ENCODE measurements around the gene ADRB1.

The ADRB1 gene

GRCh38 chr10:114057855-114058254 lies 14.2 kb downstream of the ADRB1 start:
- no peak for DNase-seq (ENCODE audit: low spot score)

- DNase-seq (ENCODE audit: low spot score): no peak
Observed at GRCh38 chr10:114058297-114058696, 14.6 kb downstream of the ADRB1 start.

GRCh38 chr10:114059561-114059960 lies 15.9 kb downstream of the ADRB1 start:
- no peak for DNase-seq (ENCODE audit: low spot score)

GRCh38 chr10:114060456-114060855 lies 16.8 kb downstream of the ADRB1 start:
- no peak for DNase-seq (ENCODE audit: low spot score)

- DNase-seq (ENCODE audit: low spot score): no peak
Observed at GRCh38 chr10:114061148-114061547, 17.5 kb downstream of the ADRB1 start.

- no peak for DNase-seq (ENCODE audit: low spot score)
Observed at GRCh38 chr10:114061789-114062188, 18.1 kb downstream of the ADRB1 start.

- no peak for DNase-seq (ENCODE audit: low spot score)
Observed at GRCh38 chr10:114064151-114065048, 20.7 kb downstream of the ADRB1 start.

GRCh38 chr10:114065049-114065435 lies 21.4 kb downstream of the ADRB1 start:
- no peak for DNase-seq (ENCODE audit: low spot score)

- no peak for DNase-seq (ENCODE audit: low spot score)
Observed at GRCh38 chr10:114068054-114068707, 24.5 kb downstream of the ADRB1 start.

GRCh38 chr10:114070710-114071109 lies 27.0 kb downstream of the ADRB1 start:
- no peak for DNase-seq (ENCODE audit: low spot score)

GRCh38 chr10:114071178-114071577 lies 27.5 kb downstream of the ADRB1 start:
- no peak for DNase-seq (ENCODE audit: low spot score)

- no peak for DNase-seq (ENCODE audit: low spot score)
Observed at GRCh38 chr10:114073395-114074186, 29.9 kb downstream of the ADRB1 start.

- DNase-seq (ENCODE audit: low spot score): no peak
Observed at GRCh38 chr10:114075093-114075492, 31.4 kb downstream of the ADRB1 start.

- no peak for DNase-seq (ENCODE audit: low spot score)
Observed at GRCh38 chr10:114077347-114077746, 33.7 kb downstream of the ADRB1 start.

GRCh38 chr10:114077815-114078219 lies 34.2 kb downstream of the ADRB1 start:
- no peak for DNase-seq (ENCODE audit: low spot score)

GRCh38 chr10:114078346-114078745 lies 34.7 kb downstream of the ADRB1 start:
- DNase-seq (ENCODE audit: low spot score): no peak

- no peak for DNase-seq (ENCODE audit: low spot score)
Observed at GRCh38 chr10:114079421-114079820, 35.8 kb downstream of the ADRB1 start.

- DNase-seq (ENCODE audit: low spot score): no peak
Observed at GRCh38 chr10:114081911-114082583, 38.4 kb downstream of the ADRB1 start.

GRCh38 chr10:114083040-114083439 lies 39.4 kb downstream of the ADRB1 start:
- DNase-seq (ENCODE audit: low spot score): no peak

GRCh38 chr10:114084215-114084614 lies 40.5 kb downstream of the ADRB1 start:
- no peak for DNase-seq (ENCODE audit: low spot score)

- no peak for DNase-seq (ENCODE audit: low spot score)
Observed at GRCh38 chr10:114087255-114087654, 43.6 kb downstream of the ADRB1 start.

GRCh38 chr10:114087655-114088054 lies 44.0 kb downstream of the ADRB1 start:
- no peak for DNase-seq (ENCODE audit: low spot score)

Measured in activated CD4-positive, alpha-beta T cell treated with anti-CD3 and anti-CD28 coated beads, Interleukin-2, Interleukin-4, amounts not matched to agents 100 ng/mL and 50 ng/mL, durations not matched to agents 16 hours and 8 hours (primary cell).